B cell (primary cell): ENCODE measurements around the gene ATP6V0A1. TPM values are rescaled to one million over a fixed set of nuclear protein-coding genes. Genes with fewer than 3 reads are reported as not detected.

Source experiments
- ATAC-seq: fragments of 200-7000 bp; cut with Tn5 transposase; one replicate; pipeline ENCODE4 v1.10.0; 2021; ENCODE audit warnings: low read depth, mild to moderate bottlenecking, moderate number of reproducible peaks, moderate library complexity
- CTCF ChIA-PET: fragments of 350-600 bp; sonication (Branson Sonifier 250); formaldehyde crosslinking; loops from one replicate; lab custom pipeline; 2021; ENCODE audit warnings: antibody characterized with exemption, inconsistent platforms; lab: Charles Lee
- POLR2A ChIA-PET: fragments of 350-600 bp; sonication (Branson Sonifier 250); formaldehyde crosslinking; loops from one replicate; lab custom pipeline; 2021; ENCODE audit warnings: antibody characterized with exemption; lab: Charles Lee
- DNase-seq: peaks from one replicate; pipeline ENCODE4 v3.0.0; 2013
- H2AFZ ChIP-seq: 2 replicates; pipeline ENCODE4 v1.6.1; 2012; ENCODE audit warnings: mild to moderate bottlenecking, low read depth, low read length; ENCODE audit not compliant: insufficient read depth, poor library complexity, severe bottlenecking
- H3K27ac ChIP-seq, 2 donors: 1 replicate in 1 of 2; 2 replicates in 1 of 2; pipeline ENCODE4 v1.5.1; 2012 to 2013; ENCODE audit warnings: low read length in 2 of 2, mild to moderate bottlenecking in 2 of 2, moderate library complexity in 1 of 2
- H3K27me3 ChIP-seq, 4 experiments: fragments of 200-600 bp in 1 of 4; sonication (generic) in 1 of 4; replicated peaks in 1 of 4; 1 replicate in 2 of 4; 2 replicates in 2 of 4; pipeline versions ENCODE4 v1.6.1 to v1.7.0; 2013 to 2016; ENCODE audit warnings: low read length in 3 of 4, mild to moderate bottlenecking in 2 of 4, mixed read lengths in 1 of 4, moderate library complexity in 1 of 4; ENCODE audit not compliant: insufficient read depth in 4 of 4, control insufficient read depth in 3 of 4; ENCODE audit errors: control extremely low read depth in 1 of 4
- H3K36me3 ChIP-seq, 2 experiments: replicated peaks in 1 of 2; 1 replicate in 1 of 2; 2 replicates in 1 of 2; pipeline versions ENCODE4 v1.6.1 to v1.7.1; 2013; ENCODE audit warnings: low read length in 1 of 2; ENCODE audit not compliant: insufficient read depth in 2 of 2, control insufficient read depth in 1 of 2; ENCODE audit errors: control extremely low read depth in 1 of 2, extremely low read depth in 1 of 2
- H3K4me1 ChIP-seq, 2 donors: fragments of 200-600 bp in 1 of 2; sonication (generic) in 1 of 2; 1 replicate in 1 of 2; 2 replicates in 1 of 2; pipeline versions ENCODE4 v1.5.1 to v1.6.1; 2013 to 2017; ENCODE audit warnings: low read length in 2 of 2; ENCODE audit not compliant: control insufficient read depth in 2 of 2, insufficient read depth in 2 of 2
- H3K4me2 ChIP-seq: replicated peaks from 2 replicates; pipeline ENCODE3; 2012; ENCODE audit warnings: mild to moderate bottlenecking, low read depth, low read length; ENCODE audit not compliant: poor library complexity, severe bottlenecking
- H3K4me3 ChIP-seq, 5 experiments: fragments of 200-600 bp in 1 of 5; sonication (generic) in 1 of 5; 1 replicate in 3 of 5; 2 replicates in 2 of 5; pipeline versions ENCODE4 v1.5.1 to v1.7.0; 2011 to 2016; ENCODE audit warnings: low read length in 4 of 5, mild to moderate bottlenecking in 4 of 5, low read depth in 2 of 5, control low read depth in 1 of 5, moderate library complexity in 1 of 5; ENCODE audit not compliant: insufficient read depth in 1 of 5; ENCODE audit errors: control extremely low read depth in 1 of 5, extremely low read depth in 1 of 5
- H3K79me2 ChIP-seq: fragments of 200-600 bp; sonication (generic); one replicate; pipeline ENCODE4 v1.6.0; 2016; ENCODE audit warnings: low read length; ENCODE audit not compliant: control insufficient read depth, insufficient read depth
- H3K9ac ChIP-seq: fragments of 200-600 bp; sonication (generic); 2 replicates; pipeline ENCODE4 v1.6.1; 2017; ENCODE audit warnings: mild to moderate bottlenecking, low read length, moderate library complexity
- H3K9me3 ChIP-seq, 3 donors: one replicate each; pipeline versions ENCODE4 v1.6.1 to v1.7.1; 2013; ENCODE audit warnings: low read length in 2 of 3; ENCODE audit not compliant: control insufficient read depth in 2 of 3, insufficient read depth in 1 of 3; ENCODE audit errors: control extremely low read depth in 1 of 3
- H4K20me1 ChIP-seq: 2 replicates; pipeline ENCODE4 v1.6.0; 2012; ENCODE audit warnings: mild to moderate bottlenecking, low read length; ENCODE audit not compliant: insufficient read depth, control insufficient read depth, poor library complexity, severe bottlenecking
- H3K27ac Mint-ChIP-seq: one replicate; pipeline ENCODE4 v1.8.0; 2021; ENCODE audit warnings: mixed read lengths
- H3K27me3 Mint-ChIP-seq: one replicate; pipeline ENCODE4 v1.8.0; 2021; ENCODE audit warnings: mixed read lengths
- H3K4me1 Mint-ChIP-seq: one replicate; pipeline ENCODE4 v1.8.0; 2021; ENCODE audit warnings: mixed read lengths
- H3K4me3 Mint-ChIP-seq: one replicate; pipeline ENCODE4 v1.8.0; 2021; ENCODE audit warnings: mixed read lengths
- H3K9me3 Mint-ChIP-seq: one replicate; pipeline ENCODE4 v1.8.0; 2022; ENCODE audit warnings: mixed read lengths; ENCODE audit not compliant: insufficient read depth
- EZH2 ChIP-seq: IDR thresholded peaks from 2 replicates; pipeline ENCODE4 v1.6.1; 2012; ENCODE audit warnings: borderline replicate concordance, low read depth, mild to moderate bottlenecking, moderate library complexity, low read length; ENCODE audit not compliant: insufficient read depth, poor library complexity, severe bottlenecking
- WGBS: methylation state at CpG from one replicate; pipeline ENCODE4 v1.1.5; 2013; ENCODE audit warnings: missing lambda C conversion rate; ENCODE audit not compliant: insufficient coverage; 5-methylcytosine and 5-hydroxymethylcytosine counted together
- intact Hi-C: fragments of 100-400 bp; cut with micrococcal nuclease; formaldehyde crosslinking; loops from one replicate; pipeline ENCODE4 v1.10.0; 2022
- polyA plus RNA-seq: library from polyadenylated mRNA; depleted of rRNA; stranded (reverse); fragments of >200 nt; gene quantifications from 2 replicates; pipeline ENCODE4 v1.2.3, GENCODE V29; 2012
- total RNA-seq, 2 donors: library from RNA; stranded (reverse); fragments of 120-200 nt in 1 of 2; gene quantifications; 1 replicate in 1 of 2; 2 replicates in 1 of 2; pipeline versions ENCODE4 v1.2.3 to v1.2.4, GENCODE V29; 2013 to 2022
- TF ChIP-seq, protein P1 (sequence below): fragments of 200-600 bp; IDR thresholded peaks from one replicate; pipeline ENCODE4 v1.8.0; 2022; ENCODE audit warnings: antibody characterized with exemption, mild to moderate bottlenecking

Gene ATP6V0A1
- total and polyA plus RNA-seq, 2 donors (not counting 1 experiment from before 2014, with no cell fraction given): 59.1 to 90.9 TPM

GRCh38 chr17:42565523-42566214 is 107.0 kb downstream of the ATP6V0A1 start:
- ATAC-seq (no peak), DNase-seq (no peak)
- Mint-ChIP-seq H3K4me1 (peaks cover 44% of the 10 kb centered on the region), H3K27me3 (no peaks in the 10 kb centered on the region), H3K9me3 (no peaks in the 10 kb centered on the region), H3K27ac (peak overlapping the region; percentile 65), H3K4me3 (peak overlapping the region; percentile 99)
- ChIA-PET CTCF (interaction anchor here (0.8 to 6.4 kb wide), 6 partner anchors 11 to 106 kb away, joined by 3 to 51 read pairs (median 6); partner anchors contain the start of gene PSMC3IP), POLR2A (interaction anchor here (0.6 to 2.4 kb wide), 2 partner anchors 11 to 86 kb away, joined by 3 to 18 read pairs; no protein-coding TSS in a partner anchor)
- Histone ChIP-seq H4K20me1 (peaks cover 25% of the 10 kb centered on the region), H3K4me1 (peaks cover 31 to 49% of the 10 kb centered on the region in 2 donors), H3K36me3 (peaks cover 0 to 44% of the 10 kb centered on the region in 2 experiments), H3K9ac (no peak overlapping the region), H2AFZ (no peak overlapping the region), H3K79me2 (peaks cover 65% of the 10 kb centered on the region), H3K4me2 (peak overlapping the region; percentile 93), H3K4me3 (no peak overlapping the region), H3K27me3 (no peaks in the 10 kb centered on the region), H3K27ac (peak overlapping the region; percentile 59 to 78), H3K9me3 (no peaks in the 10 kb centered on the region)
- WGBS: 91% methylated on average over 13 of the region's 16 CpGs
- TF ChIP-seq EZH2: no peak
- TF ChIP-seq, protein P1, sequence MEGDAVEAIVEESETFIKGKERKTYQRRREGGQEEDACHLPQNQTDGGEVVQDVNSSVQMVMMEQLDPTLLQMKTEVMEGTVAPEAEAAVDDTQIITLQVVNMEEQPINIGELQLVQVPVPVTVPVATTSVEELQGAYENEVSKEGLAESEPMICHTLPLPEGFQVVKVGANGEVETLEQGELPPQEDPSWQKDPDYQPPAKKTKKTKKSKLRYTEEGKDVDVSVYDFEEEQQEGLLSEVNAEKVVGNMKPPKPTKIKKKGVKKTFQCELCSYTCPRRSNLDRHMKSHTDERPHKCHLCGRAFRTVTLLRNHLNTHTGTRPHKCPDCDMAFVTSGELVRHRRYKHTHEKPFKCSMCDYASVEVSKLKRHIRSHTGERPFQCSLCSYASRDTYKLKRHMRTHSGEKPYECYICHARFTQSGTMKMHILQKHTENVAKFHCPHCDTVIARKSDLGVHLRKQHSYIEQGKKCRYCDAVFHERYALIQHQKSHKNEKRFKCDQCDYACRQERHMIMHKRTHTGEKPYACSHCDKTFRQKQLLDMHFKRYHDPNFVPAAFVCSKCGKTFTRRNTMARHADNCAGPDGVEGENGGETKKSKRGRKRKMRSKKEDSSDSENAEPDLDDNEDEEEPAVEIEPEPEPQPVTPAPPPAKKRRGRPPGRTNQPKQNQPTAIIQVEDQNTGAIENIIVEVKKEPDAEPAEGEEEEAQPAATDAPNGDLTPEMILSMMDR: no peak
- intact Hi-C loops: loop anchor here (5.0 kb wide), 1 partner anchor 112 kb away; the partner anchor contains the start of gene PLEKHH3
